Caco-2 (cell line): ENCODE results near the gene TCEA3. TPM values are rescaled to one million over a fixed set of nuclear protein-coding genes. Genes with fewer than 3 reads are reported as not detected.

ENCODE experiments used
- BruUV-seq: library from RNA; stranded (reverse); fragments of 400-500 nt; replicated peaks from 2 replicates; lab custom pipeline; 2021; lab: Mats Ljungman, UMichigan
- CTCF ChIA-PET: fragments of 300-600 bp; sonication (Branson Sonifier 250); formaldehyde crosslinking; loops from one replicate; lab custom pipeline; 2022; ENCODE audit warnings: antibody characterized with exemption; lab: Charles Lee
- POLR2A ChIA-PET: fragments of 300-600 bp; sonication (Branson Sonifier 250); formaldehyde crosslinking; loops from one replicate; lab custom pipeline; 2022; ENCODE audit warnings: antibody characterized with exemption; lab: Charles Lee
- DNase-seq, 2 experiments: peaks; one replicate each; pipeline versions ENCODE4 v3.0.0 to v3.0.0-alpha.2; 2020 to 2022
- H3K27me3 ChIP-seq: replicated peaks from 2 replicates; pipeline ENCODE4 v1.6.0; 2011; ENCODE audit warnings: low read length; ENCODE audit not compliant: control insufficient read depth, insufficient read depth
- H3K36me3 ChIP-seq: 2 replicates; pipeline ENCODE4 v1.5.1; 2011; ENCODE audit warnings: low read length; ENCODE audit not compliant: control insufficient read depth, insufficient read depth
- H3K4me1 ChIP-seq: fragments of 250-450 bp; sonication (Bioruptor Pico); 2 replicates; pipeline ENCODE4 v1.5.1; 2020; ENCODE audit warnings: mild to moderate bottlenecking
- H3K4me3 ChIP-seq: 2 replicates; pipeline ENCODE4 v1.5.1; 2011; ENCODE audit warnings: low read depth, mild to moderate bottlenecking, control low read depth, low read length
- H3K9me3 ChIP-seq: fragments of 250-450 bp; sonication (Bioruptor Pico); 2 replicates; pipeline ENCODE4 v1.5.1; 2020; ENCODE audit warnings: mild to moderate bottlenecking, moderate library complexity
- H3K27ac Mint-ChIP-seq: one replicate; pipeline ENCODE4 v1.8.0; 2022; ENCODE audit warnings: mixed read lengths; ENCODE audit not compliant: unreplicated experiment
- H3K27me3 Mint-ChIP-seq: one replicate; pipeline ENCODE4 v1.8.0; 2022; ENCODE audit warnings: mixed read lengths; ENCODE audit not compliant: insufficient read depth, unreplicated experiment
- H3K36me3 Mint-ChIP-seq: one replicate; pipeline ENCODE4 v1.8.0; 2022; ENCODE audit warnings: mild to moderate bottlenecking, mixed read lengths; ENCODE audit not compliant: insufficient read depth, unreplicated experiment
- H3K4me1 Mint-ChIP-seq: one replicate; pipeline ENCODE4 v1.8.0; 2022; ENCODE audit warnings: low read depth, mixed read lengths; ENCODE audit not compliant: unreplicated experiment
- H3K4me3 Mint-ChIP-seq: one replicate; pipeline ENCODE4 v1.8.0; 2022; ENCODE audit warnings: mild to moderate bottlenecking, moderate library complexity, mixed read lengths; ENCODE audit not compliant: unreplicated experiment
- H3K9me3 Mint-ChIP-seq: one replicate; pipeline ENCODE4 v1.8.0; 2022; ENCODE audit warnings: mixed read lengths; ENCODE audit not compliant: unreplicated experiment
- CTCF ChIP-seq, 2 experiments: fragments of 200-600 bp in 1 of 2; IDR thresholded peaks; 1 replicate in 1 of 2; 2 replicates in 1 of 2; pipeline versions ENCODE4 v1.5.1 to v1.8.0; 2011 to 2022; ENCODE audit warnings: antibody characterized with exemption in 1 of 2, control low read depth in 1 of 2, inconsistent platforms in 1 of 2, low read depth in 1 of 2, low read length in 1 of 2, mild to moderate bottlenecking in 1 of 2, moderate library complexity in 1 of 2; ENCODE audit not compliant: insufficient read depth in 1 of 2, severe bottlenecking in 1 of 2, unreplicated experiment in 1 of 2
- intact Hi-C: fragments of 100-400 bp; cut with micrococcal nuclease; formaldehyde crosslinking; loops from one replicate; pipeline ENCODE4 v1.10.0; 2022; ENCODE audit not compliant: unreplicated experiment
- total RNA-seq: library from RNA; stranded (reverse); gene quantifications from 2 replicates; pipeline ENCODE4 v1.2.3, GENCODE V29; 2022

The TCEA3 gene
- total RNA-seq, 1 experiment from 2014 or later: 14.6 TPM

DNA sequence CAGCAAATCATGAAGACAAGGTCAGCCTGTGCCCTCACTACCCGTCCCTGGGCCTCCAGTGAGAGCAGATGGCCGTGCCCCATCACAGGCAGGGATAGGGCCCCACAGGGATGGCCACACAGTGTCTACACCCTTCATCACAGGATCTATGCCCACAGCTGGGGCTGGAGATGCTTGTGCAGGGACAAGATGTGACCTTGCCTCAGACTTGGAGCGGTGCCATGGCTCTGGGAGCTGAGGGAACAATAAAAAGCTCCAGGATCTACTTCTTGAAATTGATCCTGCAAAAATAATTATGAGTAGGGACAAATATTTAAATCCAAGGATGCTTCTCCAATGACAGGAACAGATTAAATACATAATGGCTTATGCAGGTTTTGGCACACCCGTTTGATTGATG is 25.4 kb upstream of the TCEA3 start:
- H3K36me3 Mint-ChIP-seq: no peaks in the 10 kb centered on the region
- Histone ChIP-seq H3K4me1 (no peaks in the 10 kb centered on the region), H3K4me3 (no peak overlapping the region), H3K9me3 (no peaks in the 10 kb centered on the region), H3K36me3 (no peaks in the 10 kb centered on the region), H3K27me3 (no peaks in the 10 kb centered on the region)
- BruUV-seq: no TSS peak
- no peaks in the 10 kb centered on the region for H3K4me1 Mint-ChIP-seq
- H3K27me3 Mint-ChIP-seq: no peaks in the 10 kb centered on the region
- H3K4me3 Mint-ChIP-seq: no peak overlapping the region
- no peak overlapping the region for H3K27ac Mint-ChIP-seq
- no peaks in the 10 kb centered on the region for H3K9me3 Mint-ChIP-seq
- CTCF ChIA-PET: no interaction called here
- intact Hi-C loops: no loop called here
- POLR2A ChIA-PET: no interaction called here
- TF ChIP-seq CTCF (IDR thresholded peaks at IDR 0.05; ENCODE audit: insufficient read depth in 1 of 2, low read depth in 1 of 2, low read length in 1 of 2, severe bottlenecking in 1 of 2, unreplicated experiment in 1 of 2): no peak
- no peak for DNase-seq

DNA sequence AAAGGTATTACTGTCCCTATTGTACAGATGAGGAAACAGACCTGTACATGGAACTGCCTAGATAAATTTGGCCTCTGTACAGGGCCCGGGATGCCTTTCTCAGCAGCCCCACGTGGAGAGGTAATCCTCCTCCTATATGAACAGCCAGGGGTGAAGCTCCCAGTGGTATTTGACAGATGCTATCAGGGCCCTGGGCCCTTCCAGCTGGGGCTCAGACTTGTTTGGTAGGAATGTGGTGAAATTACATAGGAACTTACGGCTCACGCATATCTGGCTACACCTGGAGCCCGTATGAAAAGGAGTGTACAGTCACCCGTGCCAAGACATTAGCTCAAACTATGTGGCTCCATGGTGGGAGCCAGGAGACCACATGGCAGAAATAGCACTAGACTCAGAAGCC is 24.8 kb upstream of the TCEA3 start:
- BruUV-seq: no TSS peak
- no peak for TF ChIP-seq CTCF (IDR thresholded peaks at IDR 0.05; ENCODE audit: insufficient read depth in 1 of 2, low read depth in 1 of 2, low read length in 1 of 2, severe bottlenecking in 1 of 2, unreplicated experiment in 1 of 2)
- intact Hi-C loops: no loop called here
- no peak for DNase-seq
- Histone ChIP-seq H3K4me1 (no peaks in the 10 kb centered on the region), H3K27me3 (no peaks in the 10 kb centered on the region), H3K4me3 (no peak overlapping the region), H3K36me3 (no peaks in the 10 kb centered on the region), H3K9me3 (no peaks in the 10 kb centered on the region)
- Mint-ChIP-seq H3K4me1 (no peaks in the 10 kb centered on the region), H3K9me3 (no peaks in the 10 kb centered on the region), H3K27ac (no peak overlapping the region), H3K27me3 (no peaks in the 10 kb centered on the region), H3K4me3 (no peak overlapping the region), H3K36me3 (no peaks in the 10 kb centered on the region)
- ChIA-PET CTCF (no interaction called here), POLR2A (no interaction called here)

- Histone ChIP-seq H3K36me3 (no peaks in the 10 kb centered on the region), H3K27me3 (no peaks in the 10 kb centered on the region), H3K4me1 (no peaks in the 10 kb centered on the region), H3K4me3 (no peak overlapping the region), H3K9me3 (no peaks in the 10 kb centered on the region)
- no peak overlapping the region for H3K27ac Mint-ChIP-seq
- no peaks in the 10 kb centered on the region for H3K4me1 Mint-ChIP-seq
- ChIA-PET CTCF (no interaction called here), POLR2A (no interaction called here)
- intact Hi-C loops: no loop called here
- no peaks in the 10 kb centered on the region for H3K9me3 Mint-ChIP-seq
- H3K36me3 Mint-ChIP-seq: no peaks in the 10 kb centered on the region
- BruUV-seq: no TSS peak
- TF ChIP-seq CTCF (IDR thresholded peaks at IDR 0.05; ENCODE audit: insufficient read depth in 1 of 2, low read depth in 1 of 2, low read length in 1 of 2, severe bottlenecking in 1 of 2, unreplicated experiment in 1 of 2): no peak
- no peaks in the 10 kb centered on the region for H3K27me3 Mint-ChIP-seq
- DNase-seq: no peak
- no peak overlapping the region for H3K4me3 Mint-ChIP-seq
Measured at GRCh38 chr1:23448846-23449245, 24.3 kb upstream of the TCEA3 start.
